Stimulated activated CD4-positive, alpha-beta T cell treated with anti-CD3 and anti-CD28 coated beads, Interleukin-12 subunit alpha, Interleukin-12 subunit beta, amount 100 ng/mL, for 48 hours (primary cell): Measurements from ENCODE around the gene MED1.
"Not testable (repeated sequence)": the region's sequence is repeated elsewhere in the genome, so short reads cannot be mapped to it uniquely, and the experiment has no call there.

Experiments used
- DNase-seq, 3 donors: peaks; one replicate each; pipeline ENCODE4 v3.0.0-alpha.2; 2020; ENCODE audit warnings: low read depth in 2 of 3, low spot score in 1 of 3

Gene MED1

GRCh38 chr17:39416141-39416540 is 34.9 kb downstream of the MED1 start:
- DNase-seq, result no peak

GRCh38 chr17:39410279-39410678 is 40.8 kb downstream of the MED1 start:
- DNase-seq, result no peak

GRCh38 chr17:39408360-39408759 is 42.7 kb downstream of the MED1 start:
- DNase-seq, result no peak

GRCh38 chr17:39406951-39407350 is 44.1 kb downstream of the MED1 start:
- DNase-seq, result no peak

GRCh38 chr17:39405436-39405835 is 45.6 kb downstream of the MED1 start:
- no peak for DNase-seq

- DNase-seq, result peak in 1 of 3 donors; percentile 31
Observed at GRCh38 chr17:39404542-39405378, 46.3 kb downstream of the MED1 start.

- no peak for DNase-seq
Observed at GRCh38 chr17:39402890-39403605, 48.0 kb downstream of the MED1 start.

GRCh38 chr17:39402244-39402889 is 48.7 kb downstream of the MED1 start:
- peak; percentile 82 to 90 (median 87) for DNase-seq

- peak; percentile 87 to 92 (median 90) for DNase-seq
Observed at GRCh38 chr17:39401412-39402243, 49.4 kb downstream of the MED1 start, which contains the start of gene FBXL20. FBXL20 (minus strand) TSS chr17:39401626; CDS start chr17:39401402, 224 bp downstream.

- DNase-seq, result no peak
Observed at GRCh38 chr17:39400547-39401411, 50.3 kb downstream of the MED1 start.

GRCh38 chr17:39399791-39400190 is 51.3 kb downstream of the MED1 start:
- DNase-seq, result no peak

GRCh38 chr17:39393736-39394135 is 57.3 kb downstream of the MED1 start:
- DNase-seq, result no peak

GRCh38 chr17:39391448-39391847 is 59.6 kb downstream of the MED1 start:
- no peak for DNase-seq

- no peak for DNase-seq
Observed at GRCh38 chr17:39385040-39385439, 66.0 kb downstream of the MED1 start.

- no peak for DNase-seq
Observed at GRCh38 chr17:39380144-39380543, 70.9 kb downstream of the MED1 start.

GRCh38 chr17:39376434-39376833 is 74.6 kb downstream of the MED1 start:
- no peak for DNase-seq

GRCh38 chr17:39367805-39368204 is 83.3 kb downstream of the MED1 start:
- DNase-seq, result not testable (repeated sequence)

- DNase-seq, result no peak
Observed at GRCh38 chr17:39365872-39366271, 85.2 kb downstream of the MED1 start.

GRCh38 chr17:39365242-39365641 is 85.8 kb downstream of the MED1 start:
- no peak for DNase-seq
